ENCODE measurements around the gene EIF2B4.

The EIF2B4 gene

GRCh38 chr2:27378096-27378808 is 8.1 kb upstream of the EIF2B4 start:
- Histone ChIP-seq H3K9me3 (ENCODE audit: control insufficient read depth, insufficient read depth, low read depth, low read length) (no peaks in the 10 kb centered on the region), H3K4me3 (ENCODE audit: low read depth, low read length) (no peak overlapping the region), H3K4me1 (ENCODE audit: control insufficient read depth, insufficient read depth, low read length) (no peaks in the 10 kb centered on the region; the same call in 1 of the 2 replicates), H3K27ac (ENCODE audit: extremely low read depth, low read depth, low read length) (no peak overlapping the region; the same call in 1 of the 2 replicates), H3K36me3 (ENCODE audit: control insufficient read depth in 2 of 2, insufficient read depth in 1 of 2, low read length in 2 of 2) (peaks cover 20 to 84% of the 10 kb centered on the region in 2 experiments)
- TF ChIP-seq PBX3 (CRISPR knock-in tag; IDR thresholded peaks at IDR 0.05), result no peak
- TF ChIP-seq CTCF (tag by site-specific recombination; IDR thresholded peaks at IDR 0.05), result peak; percentile 71
- TF ChIP-seq BCL11B (tag by site-specific recombination; IDR thresholded peaks at IDR 0.05; ENCODE audit: low read depth), result no peak
- TF ChIP-seq ZNF148 (tag by site-specific recombination; IDR thresholded peaks at IDR 0.05; ENCODE audit: borderline replicate concordance), result no peak
- TF ChIP-seq GLIS2 (tag by site-specific recombination; IDR thresholded peaks at IDR 0.05), result 0 out of 2 replicates have a peak, but pooled peaks have one; percentile 31
- no peak for TF ChIP-seq ZNF146 (tag by site-specific recombination; IDR thresholded peaks at IDR 0.05)
- TF ChIP-seq SCRT2 (tag by site-specific recombination; IDR thresholded peaks at IDR 0.05), result peak; percentile 65
- TF ChIP-seq ZNF629 (tag by site-specific recombination; IDR thresholded peaks at IDR 0.05), result no peak
- TF ChIP-seq PRDM2 (tag by site-specific recombination; IDR thresholded peaks at IDR 0.05; ENCODE audit: borderline replicate concordance), result no peak
- 0 out of 2 replicates have a peak, but pooled peaks have one; percentile 2 for TF ChIP-seq PATZ1 (tag by site-specific recombination; IDR thresholded peaks at IDR 0.05)
- POLR2A ChIA-PET, result interaction anchor here (0.5 to 3.4 kb wide), 3 partner anchors 9 to 242 kb away, joined by 6 to 19 read pairs (median 9); partner anchors contain the start of genes EIF2B4, GTF3C2 and SNX17
- CTCF ChIA-PET, result interaction anchor here (0.6 to 1.3 kb wide), 3 partner anchors 9 to 52 kb away, joined by 3 to 5 read pairs (median 5); no protein-coding TSS in a partner anchor

Data from HEK293 (cell line).